ENCODE measurements around the gene NUDT7. TPM values are rescaled to one million over a fixed set of nuclear protein-coding genes. Genes with fewer than 3 reads are reported as not detected.
A peak's percentile ranks its signal among the peaks of the same experiment; 100 is the strongest.

Gene NUDT7
- total RNA-seq (ENCODE audit: unreplicated experiment), result 7.9 TPM
- long read RNA-seq, partial matches to known transcripts, result 0 of 6 reads
- long read RNA-seq, other reads (novel, unspliced or antisense), result 4 of 6 reads

- H3K36me3 Mint-ChIP-seq (ENCODE audit: low read depth, unreplicated experiment), result no peaks in the 10 kb centered on the region
- H3K4me3 Mint-ChIP-seq (ENCODE audit: unreplicated experiment), result peak within 1 kb of the TSS; percentile 88
- H3K27me3 Mint-ChIP-seq (ENCODE audit: unreplicated experiment), result peaks cover 3% of the 10 kb centered on the region
- H3K27ac Mint-ChIP-seq (ENCODE audit: unreplicated experiment), result peak within 1 kb of the TSS; percentile 75
- peak; percentile 100 for DNase-seq (ENCODE audit: low spot score)
- H3K4me1 Mint-ChIP-seq (ENCODE audit: unreplicated experiment), result no peaks in the 10 kb centered on the region
- TF ChIP-seq CTCF (IDR thresholded peaks at IDR 0.05; ENCODE audit: unreplicated experiment), result no peak
- no peaks in the 10 kb centered on the region for H3K9me3 Mint-ChIP-seq (ENCODE audit: unreplicated experiment)
These were observed at the start of gene NUDT7 for GRCh38 chr16:77722309-77723107. NUDT7 (plus strand) TSS chr16:77722514; CDS start chr16:77722583, 69 bp downstream.

GRCh38 chr16:77674888-77675287 lies 47.4 kb upstream of the NUDT7 start:
- no peak for TF ChIP-seq CTCF (IDR thresholded peaks at IDR 0.05; ENCODE audit: unreplicated experiment)
- H3K4me1 Mint-ChIP-seq (ENCODE audit: unreplicated experiment), result no peaks in the 10 kb centered on the region
- no peak for DNase-seq (ENCODE audit: low spot score)
- no peak overlapping the region for H3K4me3 Mint-ChIP-seq (ENCODE audit: unreplicated experiment)
- H3K9me3 Mint-ChIP-seq (ENCODE audit: unreplicated experiment), result no peaks in the 10 kb centered on the region
- no peaks in the 10 kb centered on the region for H3K27me3 Mint-ChIP-seq (ENCODE audit: unreplicated experiment)
- no peaks in the 10 kb centered on the region for H3K36me3 Mint-ChIP-seq (ENCODE audit: low read depth, unreplicated experiment)
- H3K27ac Mint-ChIP-seq (ENCODE audit: unreplicated experiment), result no peak overlapping the region

GRCh38 chr16:77675464-77676324 lies 46.6 kb upstream of the NUDT7 start:
- H3K4me1 Mint-ChIP-seq (ENCODE audit: unreplicated experiment), result no peaks in the 10 kb centered on the region
- no peaks in the 10 kb centered on the region for H3K36me3 Mint-ChIP-seq (ENCODE audit: low read depth, unreplicated experiment)
- TF ChIP-seq CTCF (IDR thresholded peaks at IDR 0.05; ENCODE audit: unreplicated experiment), result peak; percentile 89
- H3K27me3 Mint-ChIP-seq (ENCODE audit: unreplicated experiment), result no peaks in the 10 kb centered on the region
- no peaks in the 10 kb centered on the region for H3K9me3 Mint-ChIP-seq (ENCODE audit: unreplicated experiment)
- no peak overlapping the region for H3K4me3 Mint-ChIP-seq (ENCODE audit: unreplicated experiment)
- no peak overlapping the region for H3K27ac Mint-ChIP-seq (ENCODE audit: unreplicated experiment)
- DNase-seq (ENCODE audit: low spot score), result peak; percentile 77

GRCh38 chr16:77677129-77677528 lies 45.2 kb upstream of the NUDT7 start:
- H3K36me3 Mint-ChIP-seq (ENCODE audit: low read depth, unreplicated experiment), result no peaks in the 10 kb centered on the region
- no peaks in the 10 kb centered on the region for H3K27me3 Mint-ChIP-seq (ENCODE audit: unreplicated experiment)
- no peak for TF ChIP-seq CTCF (IDR thresholded peaks at IDR 0.05; ENCODE audit: unreplicated experiment)
- DNase-seq (ENCODE audit: low spot score), result no peak
- no peak overlapping the region for H3K27ac Mint-ChIP-seq (ENCODE audit: unreplicated experiment)
- no peak overlapping the region for H3K4me3 Mint-ChIP-seq (ENCODE audit: unreplicated experiment)
- no peaks in the 10 kb centered on the region for H3K9me3 Mint-ChIP-seq (ENCODE audit: unreplicated experiment)
- no peaks in the 10 kb centered on the region for H3K4me1 Mint-ChIP-seq (ENCODE audit: unreplicated experiment)

Data from endothelial cell (in vitro differentiated cells).